Right atrium auricular region (tissue), 2 donors: Measurements from ENCODE around the gene JADE1. TPM values are rescaled to one million over a fixed set of nuclear protein-coding genes. Genes with fewer than 3 reads are reported as not detected.

Experiments used
- DNase-seq: peaks from one replicate; pipeline ENCODE4 v3.0.0-alpha.2; 2019; ENCODE audit warnings: low spot score
- H3K27ac ChIP-seq, 2 donors: fragments of 200-600 bp; sonication (generic); 1 replicate in 1 of 2; 2 replicates in 1 of 2; pipeline ENCODE4 v1.5.1; 2016 to 2019
- H3K27me3 ChIP-seq, 2 donors: fragments of 200-600 bp; sonication (generic); one replicate each; pipeline versions ENCODE4 v1.5.1 to v1.6.0; 2017 to 2019
- H3K36me3 ChIP-seq: fragments of 200-600 bp; sonication (generic); one replicate; pipeline ENCODE4 v1.5.1; 2016
- H3K4me1 ChIP-seq, 2 donors: fragments of 200-600 bp; sonication (generic); one replicate each; pipeline versions ENCODE4 v1.5.1 to v1.6.0; 2017 to 2019
- H3K4me3 ChIP-seq, 2 donors: fragments of 200-600 bp; sonication (generic); 1 replicate in 1 of 2; 2 replicates in 1 of 2; pipeline ENCODE4 v1.5.1; 2017 to 2019; ENCODE audit warnings: mild to moderate bottlenecking in 1 of 2, moderate library complexity in 1 of 2
- H3K9me3 ChIP-seq, 2 donors: fragments of 200-600 bp; sonication (generic); one replicate each; pipeline ENCODE4 v1.5.1; 2019
- total RNA-seq, 2 donors: library from RNA; depleted of rRNA; stranded (reverse); fragments of >200 nt; gene quantifications; one replicate each; pipeline ENCODE4 v1.1.0, GENCODE V29; 2016
- TF ChIP-seq, protein P1 (sequence below), 2 donors: fragments of 200-600 bp; sonication (generic); IDR thresholded peaks; one replicate each; pipeline ENCODE4 v1.5.1; 2019; ENCODE audit warnings: antibody characterized with exemption in 2 of 2

Gene JADE1
- total RNA-seq, 2 donors from 2014 or later: 15.4 to 34.5 TPM

DNA sequence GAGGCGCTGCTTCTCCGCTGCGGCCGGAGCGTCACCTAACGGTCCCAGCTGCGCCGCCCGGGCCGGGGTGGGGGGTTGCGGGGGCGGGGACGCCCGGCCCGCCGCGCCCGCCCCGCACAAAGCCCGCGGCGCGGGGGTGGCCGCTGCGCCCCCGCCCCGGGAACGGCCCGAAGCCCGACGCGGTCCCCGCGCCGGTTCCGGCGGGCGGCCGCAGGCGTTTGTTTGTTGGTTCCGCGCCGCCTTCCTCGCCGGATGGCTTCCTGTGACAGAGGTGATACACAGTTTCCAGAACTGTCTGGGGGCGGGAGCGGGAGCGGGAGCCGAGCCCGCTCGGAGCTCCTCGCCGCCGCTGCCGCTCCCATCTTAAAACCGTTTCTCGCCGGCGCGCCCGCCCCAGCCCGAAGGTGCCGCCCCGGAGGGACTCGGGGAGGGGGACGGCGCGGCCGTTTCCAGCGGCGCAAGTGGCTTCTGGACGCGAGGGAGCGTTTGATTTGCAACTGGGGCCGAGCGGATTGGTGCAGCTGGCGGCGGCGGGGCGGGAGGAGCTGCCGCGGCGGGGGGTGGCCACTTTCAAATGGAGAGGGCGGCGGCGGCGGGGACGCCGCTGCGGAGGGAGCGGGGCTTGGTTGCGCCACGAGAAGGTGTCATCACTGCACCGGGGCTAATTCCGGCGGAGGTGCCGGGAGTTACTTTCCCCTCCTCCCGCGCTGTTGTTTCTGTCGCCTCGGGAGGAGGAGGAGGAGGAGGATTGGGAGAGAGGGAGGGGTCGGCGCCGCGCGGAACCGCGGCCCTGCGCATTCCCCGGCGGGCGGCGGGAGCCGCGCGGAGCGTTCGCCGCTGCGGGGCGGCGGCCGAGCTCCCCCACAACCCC lies 2.3 kb downstream of the JADE1 start:
- Histone ChIP-seq H3K36me3 (no peaks in the 10 kb centered on the region), H3K27me3 (no peaks in the 10 kb centered on the region), H3K9me3 (no peaks in the 10 kb centered on the region), H3K27ac (peak overlapping the region; percentile 97 to 99), H3K4me3 (peak overlapping the region; percentile 87 to 94), H3K4me1 (peaks cover 0 to 14% of the 10 kb centered on the region in 2 donors)
- TF ChIP-seq, protein P1, sequence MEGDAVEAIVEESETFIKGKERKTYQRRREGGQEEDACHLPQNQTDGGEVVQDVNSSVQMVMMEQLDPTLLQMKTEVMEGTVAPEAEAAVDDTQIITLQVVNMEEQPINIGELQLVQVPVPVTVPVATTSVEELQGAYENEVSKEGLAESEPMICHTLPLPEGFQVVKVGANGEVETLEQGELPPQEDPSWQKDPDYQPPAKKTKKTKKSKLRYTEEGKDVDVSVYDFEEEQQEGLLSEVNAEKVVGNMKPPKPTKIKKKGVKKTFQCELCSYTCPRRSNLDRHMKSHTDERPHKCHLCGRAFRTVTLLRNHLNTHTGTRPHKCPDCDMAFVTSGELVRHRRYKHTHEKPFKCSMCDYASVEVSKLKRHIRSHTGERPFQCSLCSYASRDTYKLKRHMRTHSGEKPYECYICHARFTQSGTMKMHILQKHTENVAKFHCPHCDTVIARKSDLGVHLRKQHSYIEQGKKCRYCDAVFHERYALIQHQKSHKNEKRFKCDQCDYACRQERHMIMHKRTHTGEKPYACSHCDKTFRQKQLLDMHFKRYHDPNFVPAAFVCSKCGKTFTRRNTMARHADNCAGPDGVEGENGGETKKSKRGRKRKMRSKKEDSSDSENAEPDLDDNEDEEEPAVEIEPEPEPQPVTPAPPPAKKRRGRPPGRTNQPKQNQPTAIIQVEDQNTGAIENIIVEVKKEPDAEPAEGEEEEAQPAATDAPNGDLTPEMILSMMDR (IDR thresholded peaks at IDR 0.05): no peak
- DNase-seq: peak; percentile 94

DNA sequence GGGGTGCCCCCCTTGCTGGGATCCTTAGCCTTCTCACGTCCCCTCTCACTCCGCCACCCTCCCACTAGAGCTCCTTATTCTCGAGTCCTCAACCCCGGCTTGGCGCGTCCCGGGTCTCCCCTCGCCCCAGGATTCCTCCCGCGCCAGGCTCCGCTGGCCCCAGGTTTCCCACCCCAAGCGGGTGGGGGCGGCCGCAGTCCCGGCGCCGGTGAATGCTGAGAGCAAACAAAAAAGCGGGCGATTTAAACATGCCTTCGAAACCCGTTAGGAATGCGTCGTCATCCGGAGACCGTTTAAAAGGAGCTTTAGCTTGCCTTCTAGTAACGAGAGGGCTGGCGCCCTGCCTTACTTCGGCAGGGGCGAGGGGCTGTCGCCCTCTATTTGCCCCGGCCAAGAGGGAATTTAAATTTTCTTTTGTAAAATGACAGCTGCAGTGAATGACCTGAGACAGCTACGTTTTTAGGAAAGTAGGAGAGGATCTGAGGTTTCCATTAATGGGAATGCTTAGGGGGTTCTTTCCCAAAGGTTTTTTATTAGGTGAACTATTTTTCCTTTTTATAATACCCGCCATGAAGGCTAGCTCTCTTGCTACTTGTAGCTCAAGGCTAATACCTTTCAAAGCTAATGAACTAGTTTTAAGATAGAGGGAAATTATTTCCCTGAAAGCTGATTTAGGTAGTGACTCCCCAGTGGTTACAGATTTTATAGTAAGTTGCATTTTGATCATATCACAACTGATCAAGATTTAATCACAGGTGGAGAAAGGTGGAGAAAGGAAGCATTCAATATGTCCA lies 3.1 kb downstream of the JADE1 start:
- Histone ChIP-seq H3K36me3 (no peaks in the 10 kb centered on the region), H3K9me3 (no peaks in the 10 kb centered on the region), H3K4me1 (peaks cover 0 to 14% of the 10 kb centered on the region in 2 donors), H3K27me3 (no peaks in the 10 kb centered on the region), H3K27ac (peak overlapping the region; percentile 97 to 99), H3K4me3 (peak overlapping the region; percentile 87 to 94)
- DNase-seq: peak; percentile 63
- TF ChIP-seq, protein P1 (IDR thresholded peaks at IDR 0.05): no peak

DNA sequence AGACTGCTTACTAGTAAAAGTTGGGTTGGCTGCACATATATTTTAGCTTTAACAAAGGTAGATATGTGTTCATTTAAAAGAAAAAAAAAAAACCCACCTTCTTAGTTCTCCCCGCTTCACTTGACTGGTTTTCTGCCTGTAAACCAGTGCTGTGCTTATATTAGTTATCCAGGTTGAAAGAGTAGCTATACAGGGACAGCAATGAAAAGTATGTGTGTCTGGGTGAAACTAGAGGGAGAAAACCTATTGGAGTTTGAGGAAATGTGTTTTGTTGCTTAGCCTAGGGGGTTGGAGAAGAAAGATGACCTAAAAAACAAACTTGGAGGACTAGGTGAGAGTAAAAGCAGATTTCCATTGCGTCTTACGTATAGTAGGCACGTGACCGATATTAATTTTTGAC lies 4.5 kb downstream of the JADE1 start:
- TF ChIP-seq, protein P1 (IDR thresholded peaks at IDR 0.05): no peak
- Histone ChIP-seq H3K4me1 (peaks cover 0 to 12% of the 10 kb centered on the region in 2 donors), H3K36me3 (no peaks in the 10 kb centered on the region), H3K9me3 (no peaks in the 10 kb centered on the region), H3K27me3 (no peaks in the 10 kb centered on the region), H3K4me3 (no peak overlapping the region), H3K27ac (no peak overlapping the region)
- DNase-seq: no peak

DNA sequence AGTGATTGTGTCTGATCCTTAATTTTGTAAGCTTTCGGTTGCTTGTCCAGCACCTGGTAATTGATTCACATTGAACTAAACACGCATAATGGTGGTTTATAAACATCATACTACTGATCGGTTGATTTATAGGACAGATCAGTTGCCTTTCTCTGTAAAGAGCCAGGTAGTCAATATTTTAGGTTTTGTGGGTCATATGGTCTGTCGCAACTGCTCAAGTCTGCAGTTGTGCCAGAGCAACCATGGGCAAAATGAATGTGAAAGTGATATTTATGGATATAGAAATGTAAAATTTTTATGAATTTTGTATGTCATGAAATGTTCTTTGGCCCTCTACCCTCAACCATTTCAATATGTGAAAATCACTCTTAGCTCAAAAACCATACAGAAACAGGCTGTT lies 8.9 kb downstream of the JADE1 start:
- TF ChIP-seq, protein P1 (IDR thresholded peaks at IDR 0.05): no peak
- Histone ChIP-seq H3K4me1 (peaks cover 0 to 19% of the 10 kb centered on the region in 2 donors), H3K36me3 (no peaks in the 10 kb centered on the region), H3K9me3 (no peaks in the 10 kb centered on the region), H3K27me3 (no peaks in the 10 kb centered on the region), H3K4me3 (no peak overlapping the region), H3K27ac (no peak overlapping the region)
- no peak for DNase-seq

DNA sequence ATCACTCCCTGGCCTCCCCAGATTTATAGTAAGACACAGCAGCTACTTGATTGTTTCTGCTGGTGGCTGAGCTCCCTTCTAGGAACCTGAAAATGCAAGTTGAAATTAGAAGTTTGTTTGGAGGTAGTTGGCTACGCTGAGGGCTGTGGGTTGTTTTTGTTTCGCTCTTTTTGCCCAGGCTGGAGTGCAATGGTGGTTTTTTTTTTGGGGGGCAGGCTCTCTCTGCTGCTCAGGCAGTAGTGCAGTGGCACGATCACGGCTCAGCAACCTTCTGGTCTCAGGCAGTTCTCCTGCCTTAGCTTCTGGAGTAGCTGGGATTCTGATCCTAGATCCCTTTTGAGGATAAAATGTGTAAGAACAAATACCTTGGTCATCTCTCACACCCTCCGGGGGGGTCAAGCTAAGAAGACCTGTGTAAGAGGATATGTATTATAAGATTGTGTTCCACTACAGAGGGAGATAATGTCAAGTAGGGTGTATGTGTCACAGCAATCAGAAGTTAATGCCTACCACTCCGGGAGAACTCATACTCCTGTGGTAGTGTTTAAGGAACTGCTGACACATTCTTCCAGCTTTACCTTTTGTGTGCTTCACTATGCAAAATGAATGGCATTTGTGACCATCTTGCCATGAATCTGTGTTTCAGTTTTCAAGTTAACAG lies 9.7 kb downstream of the JADE1 start:
- TF ChIP-seq, protein P1 (IDR thresholded peaks at IDR 0.05): no peak
- no peak overlapping the region for H3K27ac ChIP-seq
- no peaks in the 10 kb centered on the region for H3K36me3 ChIP-seq
- H3K27me3 ChIP-seq: no peaks in the 10 kb centered on the region
- DNase-seq: no peak
- no peak overlapping the region for H3K4me3 ChIP-seq
- H3K9me3 ChIP-seq: no peaks in the 10 kb centered on the region
- H3K4me1 ChIP-seq: peaks cover 0 to 19% of the 10 kb centered on the region in 2 donors
